HG03442 (cell line): ENCODE measurements around the gene GPC6.

Experiments
- ATAC-seq: cut with Tn5 transposase; IDR thresholded peaks from one replicate; pipeline ENCODE4 v1.9.1; 2021; ENCODE audit warnings: mild to moderate bottlenecking, moderate library complexity; ENCODE audit not compliant: unreplicated experiment

The GPC6 gene

DNA sequence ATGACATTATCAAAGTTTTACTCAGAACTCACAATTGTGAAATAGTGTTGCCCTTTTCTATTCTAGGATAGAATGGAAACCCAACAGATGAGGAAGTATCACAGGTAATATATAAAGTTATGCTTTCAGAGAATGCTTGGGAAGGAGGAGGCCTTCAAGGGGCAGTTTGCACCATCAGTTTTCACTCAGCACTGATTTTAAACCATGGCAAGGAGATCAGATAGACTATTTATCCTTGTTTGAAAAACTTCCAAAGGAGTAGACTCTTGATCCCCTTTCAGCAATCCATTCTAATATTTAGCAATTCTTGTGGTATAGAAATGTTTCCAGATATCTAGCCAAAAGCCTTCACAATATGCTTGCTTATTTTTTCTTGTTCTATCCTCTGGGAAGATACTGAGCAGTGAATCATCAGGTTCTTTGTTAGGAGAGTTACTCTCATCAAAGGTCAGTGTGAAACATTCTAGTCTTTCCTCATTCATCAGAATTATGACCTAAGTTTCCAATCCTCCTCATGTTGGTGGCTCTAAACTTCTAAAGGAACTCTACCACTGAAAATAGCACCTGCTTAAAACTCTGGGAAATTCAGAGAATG lies 3.8 kb downstream of the GPC6 start:
- no peak for ATAC-seq

- no peak for ATAC-seq
Measured at GRCh38 chr13:93231867-93232266, 5.3 kb downstream of the GPC6 start.

- ATAC-seq, result peak; percentile 50
Measured at GRCh38 chr13:93233997-93234416, 7.4 kb downstream of the GPC6 start.

- ATAC-seq, result no peak
Measured at GRCh38 chr13:93234459-93234858, 7.9 kb downstream of the GPC6 start.

DNA sequence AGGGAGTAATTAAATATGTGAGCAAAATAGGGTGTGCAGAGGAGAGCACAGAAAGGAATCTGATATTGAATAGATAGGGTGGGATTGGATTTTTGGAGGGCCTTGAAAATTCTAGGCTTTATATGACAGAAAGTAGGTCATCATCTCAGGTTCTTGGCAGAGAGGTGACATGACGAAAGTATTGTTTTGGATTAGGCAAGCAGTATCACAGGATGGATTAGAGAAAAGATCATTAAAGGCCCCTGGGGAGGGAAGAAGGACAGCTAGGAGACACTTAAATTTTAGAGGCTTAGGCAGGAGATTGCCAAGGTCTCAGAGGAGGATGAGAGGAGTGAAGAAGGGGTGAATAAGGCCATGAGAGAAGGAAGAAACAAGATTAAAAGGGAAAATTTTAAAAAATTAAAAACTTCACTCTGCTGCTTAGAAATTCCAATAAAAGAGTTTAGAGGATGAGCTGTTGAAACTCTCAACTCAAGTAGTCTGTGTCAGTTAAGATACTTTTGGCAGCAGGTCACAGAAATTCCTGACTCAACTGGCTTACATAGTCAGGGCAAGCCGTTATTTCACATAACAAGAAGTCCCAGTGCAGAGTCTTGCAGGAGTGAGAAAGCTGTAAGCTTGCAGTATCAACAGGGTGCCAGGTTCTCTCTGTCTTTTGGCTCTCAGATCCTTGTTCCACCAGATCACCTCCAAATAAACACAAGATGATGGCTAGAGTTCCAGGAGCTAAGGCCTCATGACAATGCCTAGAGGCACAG lies 8.8 kb downstream of the GPC6 start:
- ATAC-seq, result no peak

DNA sequence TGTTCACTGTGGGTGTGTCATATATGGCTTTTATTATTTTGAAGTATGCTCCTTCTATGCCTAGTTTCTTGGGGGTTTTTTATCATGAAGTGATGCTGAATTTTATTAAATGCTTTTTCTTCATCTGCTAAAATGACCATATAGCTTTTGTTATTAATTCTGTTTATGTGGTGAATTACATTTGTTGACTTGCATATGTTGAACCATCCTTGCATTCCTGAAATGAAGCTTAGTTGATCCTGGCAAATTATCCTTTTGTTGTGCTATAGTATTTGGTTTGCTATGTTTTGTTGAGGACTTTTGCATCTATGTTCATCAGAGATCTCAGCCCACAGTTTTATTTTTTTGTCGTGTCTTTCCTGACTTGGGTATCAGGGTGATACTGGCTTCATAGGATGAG lies 12.1 kb downstream of the GPC6 start:
- no peak for ATAC-seq

- no peak for ATAC-seq
Measured at GRCh38 chr13:93243375-93244063, 16.9 kb downstream of the GPC6 start.

DNA sequence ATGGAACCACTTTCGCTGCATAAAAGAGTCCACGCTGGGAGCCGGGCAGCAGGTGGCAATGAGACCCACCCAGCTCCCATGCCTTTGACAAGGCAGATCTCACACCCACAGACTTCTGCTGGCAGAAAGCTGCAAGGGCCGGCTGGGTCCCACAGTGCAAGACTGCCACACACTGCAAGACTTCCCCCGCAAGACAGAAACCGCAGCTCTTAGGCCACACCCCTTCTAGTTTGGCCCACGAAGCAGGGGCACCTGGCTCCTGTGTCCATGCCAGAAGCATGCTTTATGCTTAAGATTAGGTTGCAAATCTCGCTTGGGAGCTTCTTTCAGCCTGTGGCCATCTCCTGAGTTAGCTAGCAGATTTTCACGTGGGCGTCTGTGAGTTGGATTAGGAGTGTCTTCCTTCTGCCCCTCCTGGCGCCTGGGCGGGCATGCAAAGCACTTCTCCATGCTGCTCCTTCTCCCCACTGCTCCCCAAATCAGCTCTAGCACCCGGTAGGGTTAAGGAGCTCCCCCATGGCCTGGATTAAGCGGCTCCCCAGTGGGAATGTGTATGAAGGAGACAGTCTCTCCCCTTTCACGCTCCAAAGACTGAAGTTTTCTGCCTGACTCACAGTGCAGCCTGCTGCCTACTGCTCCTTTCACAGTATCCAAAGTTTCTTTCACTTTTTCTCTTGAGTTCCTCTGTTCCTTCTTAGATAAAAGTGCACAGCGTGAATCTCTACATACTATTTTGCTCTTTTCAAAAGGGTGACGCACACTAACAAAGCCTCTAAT lies 17.7 kb downstream of the GPC6 start:
- ATAC-seq, result no peak

DNA sequence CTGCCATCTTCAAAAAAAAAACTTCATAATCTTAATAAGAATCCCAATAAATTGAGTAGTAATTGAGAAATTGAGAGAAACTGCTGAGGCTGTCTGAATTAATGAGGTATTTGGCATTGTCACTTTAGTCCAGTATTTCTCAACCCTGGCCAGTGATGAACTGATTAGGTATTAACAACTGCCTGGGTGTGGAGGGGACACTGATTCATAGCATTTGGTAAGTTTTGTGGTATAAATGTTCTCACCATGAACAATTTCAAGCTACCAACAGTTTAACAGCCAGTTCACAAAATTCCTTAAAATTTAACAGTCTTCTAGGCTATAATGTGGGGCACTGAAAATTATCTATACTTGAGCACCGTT lies 18.3 kb downstream of the GPC6 start:
- no peak for ATAC-seq

DNA sequence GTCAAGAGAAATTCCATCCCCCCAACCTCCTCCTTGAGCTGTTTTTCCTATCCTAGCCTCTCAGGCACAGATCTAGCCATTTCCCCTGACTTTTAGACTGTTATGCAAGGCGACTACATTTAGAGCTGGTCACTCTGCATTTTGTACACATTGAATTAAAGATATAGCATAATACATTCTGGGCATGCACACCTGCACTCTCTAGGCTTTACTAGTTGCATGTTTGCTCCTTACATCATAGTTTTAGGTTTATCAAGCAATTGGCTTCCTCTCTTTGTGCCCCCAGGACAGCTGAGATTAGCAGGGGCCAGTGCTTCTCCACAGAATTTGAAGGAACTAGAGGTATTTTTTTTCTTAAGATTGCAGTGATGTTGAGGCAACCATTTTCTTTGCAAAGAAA lies 19.5 kb downstream of the GPC6 start:
- no peak for ATAC-seq

DNA sequence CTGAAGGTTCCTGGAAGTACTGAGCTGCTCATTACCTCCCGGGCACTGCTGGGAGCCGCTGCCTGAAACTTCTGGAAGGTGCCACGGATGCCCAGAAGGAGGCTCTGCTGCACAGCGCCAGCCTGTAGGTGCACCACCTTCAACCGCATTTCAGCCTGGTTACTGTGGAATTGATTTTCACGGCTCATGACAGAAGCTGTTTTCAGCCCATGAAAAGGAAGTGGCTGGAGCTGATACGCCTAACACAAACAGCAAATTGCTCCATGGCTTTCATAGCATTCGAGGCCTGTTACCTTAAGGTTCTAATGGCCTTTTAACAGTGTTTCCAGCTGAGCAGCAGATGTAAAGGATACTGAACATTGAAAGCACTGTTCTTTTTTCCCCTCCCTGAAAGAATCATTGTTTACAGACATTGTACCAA lies 22.0 kb downstream of the GPC6 start:
- no peak for ATAC-seq

DNA sequence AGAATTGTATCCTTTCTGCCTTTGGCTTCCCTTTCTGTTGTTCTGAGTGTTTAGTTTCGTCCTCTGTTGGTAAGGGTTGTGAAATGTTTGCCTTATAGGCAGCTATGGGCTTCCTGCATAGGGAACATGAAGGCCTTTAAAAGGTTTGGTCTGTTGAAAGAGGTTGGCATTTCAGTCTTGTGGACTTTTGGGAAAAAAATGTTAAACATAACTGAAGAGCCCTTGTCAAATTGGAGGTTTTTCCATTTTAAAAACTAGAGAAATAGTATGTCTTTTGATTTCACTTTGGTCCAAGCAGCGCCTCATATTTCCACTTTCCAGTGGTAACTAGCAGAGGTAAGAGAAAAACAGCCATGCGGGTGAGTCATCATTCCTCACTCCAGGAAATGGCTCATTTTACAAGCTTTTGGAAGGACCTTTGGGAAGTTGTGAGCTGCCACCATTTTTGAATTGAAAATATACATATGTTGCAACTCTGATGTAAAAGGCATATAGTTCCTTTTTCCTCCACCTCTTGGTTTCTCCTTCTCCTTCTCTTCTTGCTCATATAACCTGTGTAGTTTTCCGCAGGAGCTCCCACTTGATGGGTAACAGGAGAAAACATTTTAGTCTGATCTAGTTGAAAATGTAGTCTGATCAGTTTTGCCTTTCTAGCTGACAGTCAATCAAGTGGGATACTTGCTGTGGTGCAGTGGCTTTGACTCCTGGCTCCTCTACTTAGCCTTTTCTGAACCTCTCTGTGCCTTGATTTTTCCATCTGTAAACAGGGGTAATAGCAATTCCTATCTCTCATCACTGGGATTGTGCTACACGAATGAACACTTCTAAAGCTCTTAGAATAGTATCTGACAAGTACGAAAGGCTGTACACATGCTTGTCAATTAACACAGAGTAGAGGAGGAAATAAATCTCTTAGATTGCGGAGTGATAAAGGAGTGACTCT lies 23.0 kb downstream of the GPC6 start:
- no peak for ATAC-seq

DNA sequence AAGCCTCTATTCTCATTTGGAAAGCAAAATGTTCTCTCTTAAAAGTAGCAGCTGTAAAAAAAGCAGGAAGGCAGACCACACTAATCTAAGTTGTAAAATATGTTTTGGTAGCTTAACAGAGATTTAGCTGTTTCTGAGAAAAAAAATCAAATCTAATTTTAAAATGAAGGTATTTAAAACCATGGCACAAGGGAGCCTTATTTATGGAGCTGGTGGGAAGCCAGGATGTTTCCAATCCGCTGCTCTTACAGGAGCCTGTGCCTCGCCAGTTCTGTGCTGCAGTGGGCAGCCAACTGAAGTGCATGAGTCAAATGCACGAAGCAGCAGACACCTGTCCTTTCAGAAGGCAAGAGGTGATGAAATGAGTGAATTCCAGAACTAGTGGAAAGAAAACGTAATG lies 28.2 kb downstream of the GPC6 start:
- no peak for ATAC-seq

- ATAC-seq, result no peak
Measured at GRCh38 chr13:93256998-93257397, 30.4 kb downstream of the GPC6 start.

- ATAC-seq, result no peak
Measured at GRCh38 chr13:93259527-93260080, 33.0 kb downstream of the GPC6 start.

DNA sequence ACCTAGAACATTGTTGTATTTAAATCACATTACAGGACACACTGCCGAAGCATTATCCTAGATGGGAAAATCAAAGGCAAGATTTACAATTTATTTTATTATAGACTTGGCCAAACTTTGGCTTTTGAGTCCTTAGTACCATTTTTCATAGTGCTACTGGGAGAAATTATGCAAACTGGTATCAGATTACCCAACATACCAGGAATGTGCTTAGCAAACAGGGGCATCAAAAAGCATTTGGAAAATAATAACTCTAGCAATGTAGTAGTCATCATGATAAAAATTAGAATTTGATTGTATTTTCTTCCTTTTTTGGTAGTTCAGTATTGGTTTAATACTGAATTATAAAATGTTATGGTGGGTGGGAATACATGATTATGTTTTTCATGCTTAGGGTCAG lies 34.0 kb downstream of the GPC6 start:
- ATAC-seq, result no peak

DNA sequence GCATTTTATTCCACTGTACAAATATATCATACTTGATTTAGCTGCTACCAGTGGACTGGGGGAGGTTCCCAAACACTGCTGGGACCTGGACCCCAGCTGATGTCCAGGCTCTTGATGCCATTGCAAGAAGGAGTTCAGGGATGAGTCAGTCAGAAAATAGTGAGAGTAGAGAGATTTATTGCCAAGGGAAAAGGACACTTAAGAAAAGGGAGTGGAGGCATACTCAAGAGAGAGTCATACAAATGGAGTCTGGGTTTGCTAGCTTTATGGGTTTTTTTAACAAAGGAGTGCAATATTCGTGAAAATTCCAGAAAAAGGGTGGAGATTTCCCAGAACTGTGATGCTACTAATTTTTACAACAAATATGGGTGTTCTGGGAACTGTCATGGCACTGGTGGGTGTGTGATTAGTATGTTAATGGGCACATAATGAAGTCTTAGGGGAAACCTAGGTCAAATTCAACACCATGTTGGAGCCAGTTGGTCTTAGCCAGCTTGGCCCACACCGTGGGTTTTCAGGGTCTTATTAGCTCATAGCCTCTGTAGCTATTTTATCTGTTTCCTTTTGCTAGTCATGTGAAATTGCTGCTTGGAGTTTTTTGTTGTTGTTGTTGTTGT lies 36.2 kb downstream of the GPC6 start:
- no peak for ATAC-seq

- ATAC-seq, result no peak
Measured at GRCh38 chr13:93264876-93265275, 38.3 kb downstream of the GPC6 start.

GRCh38 chr13:93265800-93266199 lies 39.2 kb downstream of the GPC6 start:
- no peak for ATAC-seq

DNA sequence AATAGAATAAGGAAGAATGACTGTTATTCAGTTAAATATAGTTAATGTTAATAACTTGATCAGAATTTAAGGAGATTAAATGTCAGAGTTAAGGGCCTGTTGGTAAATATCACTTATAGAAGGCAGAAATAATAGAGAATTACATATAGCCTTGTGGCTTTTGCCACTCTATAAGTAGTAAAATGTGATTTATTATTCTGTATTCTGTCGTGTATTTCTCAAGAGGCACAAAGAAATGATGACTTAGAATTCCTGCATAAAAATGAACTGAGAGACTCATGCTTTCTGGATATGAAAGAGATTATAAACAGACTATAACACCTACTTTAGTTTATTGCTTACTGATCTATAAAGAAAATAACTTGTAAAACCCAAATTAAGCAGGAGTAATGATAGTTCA lies 40.1 kb downstream of the GPC6 start:
- no peak for ATAC-seq
